ENCODE measurements around the gene SLC38A4. TPM values are rescaled to one million over a fixed set of nuclear protein-coding genes. Genes with fewer than 3 reads are reported as not detected.

SLC38A4 gene
- total RNA-seq, 2 donors from 2014 or later = 0.28 to 2.0 TPM

DNA sequence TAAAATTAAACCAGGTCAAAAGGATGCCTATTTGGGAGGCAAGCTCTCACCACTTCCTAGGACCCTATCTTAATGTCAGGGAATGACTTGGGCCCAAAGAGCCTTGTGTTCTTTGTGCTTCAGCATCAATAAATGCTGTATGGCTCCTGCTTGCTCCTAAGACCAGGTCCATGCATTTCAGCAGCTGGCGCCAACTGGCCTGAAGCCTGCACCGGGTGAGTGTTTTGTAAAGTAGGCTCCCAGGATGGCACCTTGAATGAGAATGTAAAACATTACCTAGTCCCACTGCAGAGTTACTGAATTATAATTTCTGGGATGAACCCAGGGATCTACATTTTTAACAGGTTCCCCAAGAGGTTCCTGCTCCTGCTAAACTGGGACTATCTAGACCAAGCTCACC lies 16.1 kb upstream of the SLC38A4 start:
- TF ChIP-seq CTCF (IDR thresholded peaks at IDR 0.05) = no peak
- Histone ChIP-seq H3K27me3 (no peaks in the 10 kb centered on the region), H3K9me3 (no peaks in the 10 kb centered on the region), H3K4me3 (no peak overlapping the region), H3K36me3 (no peaks in the 10 kb centered on the region), H3K27ac (no peak overlapping the region), H3K4me1 (no peaks in the 10 kb centered on the region)
- no peak for DNase-seq (ENCODE audit: low spot score)

DNA sequence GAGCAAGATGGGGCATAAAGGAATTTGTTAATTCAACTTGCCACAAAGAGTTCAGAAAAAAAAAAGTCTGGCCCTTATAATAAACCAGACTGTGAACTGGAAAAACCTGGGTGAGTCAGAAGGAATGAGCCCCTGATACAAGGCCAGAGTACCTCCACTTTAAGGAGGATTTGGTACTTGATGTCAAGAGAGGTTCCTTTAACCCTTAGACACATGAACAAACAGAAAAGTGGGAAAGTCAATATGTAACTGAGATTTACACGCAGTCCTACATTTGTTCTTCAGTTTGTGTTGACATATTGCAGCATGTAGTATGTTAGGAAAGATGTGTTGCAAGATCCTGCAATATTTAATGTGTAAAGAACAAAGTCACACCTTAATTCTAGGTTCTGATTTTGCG lies 14.2 kb upstream of the SLC38A4 start:
- H3K27ac ChIP-seq = no peak overlapping the region
- H3K9me3 ChIP-seq = no peaks in the 10 kb centered on the region
- no peaks in the 10 kb centered on the region for H3K36me3 ChIP-seq
- H3K27me3 ChIP-seq = no peaks in the 10 kb centered on the region
- no peaks in the 10 kb centered on the region for H3K4me1 ChIP-seq
- no peak overlapping the region for H3K4me3 ChIP-seq
- no peak for DNase-seq (ENCODE audit: low spot score)
- no peak for TF ChIP-seq CTCF (IDR thresholded peaks at IDR 0.05)

- Histone ChIP-seq H3K4me3 (no peak overlapping the region), H3K27ac (no peak overlapping the region), H3K36me3 (no peaks in the 10 kb centered on the region), H3K4me1 (no peaks in the 10 kb centered on the region), H3K27me3 (no peaks in the 10 kb centered on the region), H3K9me3 (no peaks in the 10 kb centered on the region)
- DNase-seq (ENCODE audit: low spot score) = no peak
- no peak for TF ChIP-seq CTCF (IDR thresholded peaks at IDR 0.05)
These were observed 13.4 kb upstream of the SLC38A4 start for GRCh38 chr12:46839232-46839631.

DNA sequence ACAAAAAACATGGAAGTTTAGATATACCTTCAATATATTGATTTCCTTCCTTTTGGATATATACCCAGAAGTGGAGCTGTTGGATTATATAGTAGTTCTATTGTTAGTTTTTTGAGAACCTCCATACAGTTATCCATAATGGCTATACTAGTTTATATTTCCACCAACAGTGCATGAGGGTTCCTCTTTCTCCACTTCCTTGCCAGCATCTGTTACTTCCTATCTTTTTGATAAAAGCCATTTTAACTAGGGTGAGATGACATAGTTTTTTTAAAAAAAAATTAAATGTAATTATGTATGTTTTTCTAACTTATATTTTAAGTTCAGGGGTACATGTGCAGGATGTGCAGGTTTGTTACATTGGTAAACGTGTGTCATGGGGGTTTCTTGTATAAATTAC lies 10.0 kb upstream of the SLC38A4 start:
- H3K27me3 ChIP-seq = no peaks in the 10 kb centered on the region
- peaks cover 0 to 11% of the 10 kb centered on the region in 2 donors for H3K4me1 ChIP-seq
- H3K9me3 ChIP-seq = no peaks in the 10 kb centered on the region
- DNase-seq (ENCODE audit: low spot score) = no peak
- H3K27ac ChIP-seq = no peak overlapping the region
- H3K36me3 ChIP-seq = no peaks in the 10 kb centered on the region
- TF ChIP-seq CTCF (IDR thresholded peaks at IDR 0.05) = no peak
- no peak overlapping the region for H3K4me3 ChIP-seq

DNA sequence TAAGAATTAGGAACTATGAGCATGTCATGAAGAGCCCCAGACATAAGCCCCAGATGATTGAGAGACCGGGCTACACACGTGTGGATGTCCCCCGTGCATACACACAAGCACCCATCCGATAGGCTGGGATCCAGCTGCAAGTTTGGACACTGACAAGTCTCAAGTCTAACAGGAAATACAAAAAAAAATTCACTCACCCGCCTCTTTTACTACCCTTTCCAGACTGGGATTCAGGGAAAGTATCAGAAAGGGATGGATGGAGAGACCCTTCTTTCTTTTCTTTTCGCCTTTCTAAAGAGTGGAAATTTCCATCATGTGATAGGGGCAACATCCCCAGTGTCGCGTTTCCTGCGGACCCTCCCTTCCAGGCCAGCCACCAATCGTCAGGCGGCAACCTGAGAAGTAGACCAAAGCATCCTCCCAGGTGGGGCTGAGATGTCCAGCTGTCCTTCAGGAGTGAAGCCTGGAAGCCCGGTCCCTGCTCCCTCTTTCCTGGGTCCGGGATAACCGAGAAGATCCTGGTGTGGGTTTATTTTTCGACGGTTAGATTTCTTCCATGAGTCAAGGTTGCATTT lies 6.4 kb upstream of the SLC38A4 start:
- DNase-seq (ENCODE audit: low spot score) = no peak
- Histone ChIP-seq H3K27me3 (no peaks in the 10 kb centered on the region), H3K27ac (peak overlapping the region in 1 of 2 donors; percentile 79), H3K9me3 (no peaks in the 10 kb centered on the region), H3K4me3 (peak overlapping the region; percentile 44 to 52), H3K36me3 (no peaks in the 10 kb centered on the region), H3K4me1 (peaks cover 0 to 14% of the 10 kb centered on the region in 2 donors)
- no peak for TF ChIP-seq CTCF (IDR thresholded peaks at IDR 0.05)
